GM19193 (cell line): ENCODE results near the gene ZNRD2.

ENCODE experiments used
- POLR2A ChIP-seq: IDR thresholded peaks from 4 replicates; pipeline ENCODE4 v1.6.1; 2011; ENCODE audit not compliant: insufficient read depth, insufficient read length; ENCODE audit errors: extremely low read depth

The ZNRD2 gene

GRCh38 chr11:65552388-65552951 is 17.8 kb upstream of the ZNRD2 start:
- TF ChIP-seq POLR2A: no peak

- no peak for TF ChIP-seq POLR2A
Observed at GRCh38 chr11:65553301-65554001, 16.8 kb upstream of the ZNRD2 start.

- TF ChIP-seq POLR2A: no peak
Observed at GRCh38 chr11:65554057-65554818, 16.0 kb upstream of the ZNRD2 start.

- TF ChIP-seq POLR2A: no peak
Observed at GRCh38 chr11:65554842-65555430, 15.3 kb upstream of the ZNRD2 start.

- no peak for TF ChIP-seq POLR2A
Observed at GRCh38 chr11:65555693-65556231, 14.5 kb upstream of the ZNRD2 start.

GRCh38 chr11:65556470-65557279 is 13.6 kb upstream of the ZNRD2 start:
- TF ChIP-seq POLR2A: no peak

- TF ChIP-seq POLR2A: no peak
Observed at GRCh38 chr11:65557280-65558001, 12.8 kb upstream of the ZNRD2 start.

- no peak for TF ChIP-seq POLR2A
Observed at GRCh38 chr11:65558002-65558929, 12.0 kb upstream of the ZNRD2 start, which contains the start of gene LTBP3. Gene LTBP3 (minus strand): TSS chr11:65558359. CDS start chr11:65557959, 400 bp downstream.

GRCh38 chr11:65558930-65559509 is 11.3 kb upstream of the ZNRD2 start:
- TF ChIP-seq POLR2A: no peak

- TF ChIP-seq POLR2A: no peak
Observed at GRCh38 chr11:65559535-65559934, 10.7 kb upstream of the ZNRD2 start.

- TF ChIP-seq POLR2A: no peak
Observed at GRCh38 chr11:65559951-65560537, 10.2 kb upstream of the ZNRD2 start.
